HG02610 (cell line): Measurements from ENCODE around the gene ORAI1.
"Not testable (repeated sequence)": the region's sequence is repeated elsewhere in the genome, so short reads cannot be mapped to it uniquely, and the experiment has no call there.

Experiments
- ATAC-seq: cut with Tn5 transposase; IDR thresholded peaks from one replicate; pipeline ENCODE4 v1.9.1; 2021; ENCODE audit warnings: mild to moderate bottlenecking, moderate library complexity; ENCODE audit not compliant: unreplicated experiment

Gene ORAI1

DNA sequence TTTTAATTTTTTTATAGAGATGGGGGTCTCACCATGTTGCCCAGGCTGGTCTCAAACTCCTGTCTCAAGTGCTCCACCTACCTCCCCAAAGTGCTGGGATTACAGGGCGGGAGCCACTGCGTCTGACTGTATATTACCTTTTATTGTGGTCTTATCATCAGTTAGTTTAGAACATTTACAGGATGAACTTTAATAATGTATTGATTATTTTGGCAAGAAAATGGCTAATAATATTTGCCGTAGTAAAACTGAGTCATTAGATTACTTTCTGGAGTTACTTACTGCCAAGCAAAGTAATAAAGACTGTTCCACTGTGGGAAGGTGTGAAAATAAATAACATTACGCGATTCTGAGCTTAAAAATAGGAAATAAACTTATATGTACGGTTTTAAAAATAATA lies 23.6 kb upstream of the ORAI1 start:
- no peak for ATAC-seq

DNA sequence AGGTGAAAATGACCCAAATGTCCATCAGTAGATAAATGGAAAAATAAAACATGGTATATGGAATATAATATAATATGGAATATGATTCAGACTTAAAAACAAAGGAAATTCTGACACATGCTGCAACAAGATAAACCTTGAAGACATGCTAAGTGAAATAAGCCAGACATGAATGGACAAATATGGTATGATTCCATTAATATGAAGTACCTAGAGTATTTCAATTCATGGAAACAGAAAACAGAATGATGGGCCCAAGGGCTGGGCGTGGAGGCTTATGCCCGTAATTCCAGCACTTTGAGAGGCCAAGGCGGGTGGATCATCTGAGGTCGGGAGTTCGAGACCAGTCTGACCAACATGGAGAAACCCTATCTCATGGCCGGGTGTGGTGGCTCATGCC lies 22.7 kb upstream of the ORAI1 start:
- ATAC-seq, result no peak

GRCh38 chr12:121608301-121608700 lies 18.0 kb upstream of the ORAI1 start:
- ATAC-seq, result no peak

DNA sequence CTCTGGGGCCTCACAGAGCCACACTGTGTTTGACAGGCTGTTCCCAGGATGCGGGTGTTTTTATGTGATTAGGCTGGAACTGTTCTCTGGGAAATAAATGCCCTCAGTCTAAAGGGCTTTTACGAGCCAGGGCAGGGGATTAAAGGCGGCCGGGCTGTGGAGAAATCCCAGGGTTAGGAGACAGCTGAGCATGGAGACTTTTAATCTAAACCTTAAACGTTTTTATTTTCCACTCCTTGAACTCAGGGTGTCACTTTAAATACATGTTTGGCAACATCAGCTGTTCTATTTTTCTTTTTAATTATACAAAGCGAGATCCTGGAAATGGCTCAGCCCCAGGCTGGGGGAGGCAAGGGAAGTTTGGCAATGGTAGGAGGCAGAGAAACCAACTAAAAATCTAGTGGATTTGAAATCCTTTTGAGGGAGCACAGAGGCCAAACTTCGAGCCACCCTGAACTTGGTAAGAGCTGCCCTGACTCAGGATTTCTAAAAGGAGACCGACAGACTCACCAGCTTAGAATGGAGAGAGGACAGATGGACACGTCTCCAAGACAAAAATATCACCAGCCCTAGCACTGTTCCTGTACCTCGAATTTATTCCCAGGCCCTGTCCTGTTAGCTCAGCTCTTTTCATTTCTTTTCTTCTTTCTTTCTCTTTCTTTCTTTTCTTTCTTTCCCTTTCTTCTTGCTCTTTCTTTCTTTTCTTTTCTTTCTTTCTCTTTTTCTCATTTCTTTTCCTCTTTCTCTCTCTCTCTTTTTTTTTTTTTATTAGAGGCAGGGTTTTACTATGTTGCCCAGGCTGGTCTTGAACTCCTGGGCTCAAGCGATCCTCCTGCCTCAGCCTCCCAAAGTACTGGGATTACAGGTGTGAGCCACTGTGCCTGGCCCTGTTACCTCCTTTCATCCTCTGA lies 15.8 kb upstream of the ORAI1 start:
- no peak for ATAC-seq

DNA sequence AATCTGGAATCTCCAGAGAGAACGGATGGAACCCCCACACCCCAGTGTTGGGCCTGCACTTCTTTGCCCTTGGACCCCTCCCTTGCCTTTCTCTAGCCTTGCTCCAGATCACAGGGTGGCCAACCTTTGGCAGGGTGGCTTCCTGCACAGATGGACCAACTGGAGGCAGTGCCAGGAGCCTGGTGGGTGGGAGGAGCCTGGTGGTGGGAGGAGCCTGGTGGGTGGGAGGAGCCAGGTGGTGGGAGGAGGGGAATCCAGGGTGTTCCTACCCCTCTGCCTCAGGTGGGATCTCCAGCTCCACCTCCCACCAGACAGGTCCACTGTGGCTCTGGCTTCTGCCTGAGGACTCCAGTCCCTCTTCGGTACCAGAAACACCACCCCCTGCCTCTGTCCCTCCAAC lies 15.0 kb upstream of the ORAI1 start:
- no peak for ATAC-seq

- no peak for ATAC-seq
Measured at GRCh38 chr12:121613462-121613861, 12.9 kb upstream of the ORAI1 start.

DNA sequence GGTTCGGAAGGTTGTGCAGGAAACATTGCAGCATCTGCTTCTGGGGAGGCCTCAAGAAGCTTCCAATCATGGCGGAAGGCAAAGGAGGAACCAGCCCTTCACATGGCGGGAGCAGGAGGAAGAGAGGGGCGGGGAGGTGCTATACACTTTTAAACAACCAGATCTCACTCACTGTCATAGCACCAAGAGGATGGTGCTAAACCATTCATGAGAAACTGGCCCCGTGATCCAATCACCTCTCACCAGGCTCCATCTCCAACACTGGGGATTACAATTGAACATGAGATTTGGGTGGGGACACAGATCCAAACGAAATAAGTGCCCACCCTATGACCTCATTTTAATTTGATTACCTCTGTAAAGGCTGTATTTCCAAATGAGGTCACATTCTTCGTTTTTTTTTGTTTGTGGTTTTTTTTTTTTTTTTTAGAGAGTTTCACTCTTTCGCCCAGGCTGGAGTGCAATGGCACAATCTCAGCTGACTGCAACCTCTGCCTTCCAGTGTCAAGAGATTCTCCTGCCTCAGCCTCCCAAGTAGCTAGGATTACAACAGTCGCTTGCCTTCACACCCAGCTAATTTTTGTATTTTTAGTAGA lies 11.4 kb upstream of the ORAI1 start:
- no peak for ATAC-seq

DNA sequence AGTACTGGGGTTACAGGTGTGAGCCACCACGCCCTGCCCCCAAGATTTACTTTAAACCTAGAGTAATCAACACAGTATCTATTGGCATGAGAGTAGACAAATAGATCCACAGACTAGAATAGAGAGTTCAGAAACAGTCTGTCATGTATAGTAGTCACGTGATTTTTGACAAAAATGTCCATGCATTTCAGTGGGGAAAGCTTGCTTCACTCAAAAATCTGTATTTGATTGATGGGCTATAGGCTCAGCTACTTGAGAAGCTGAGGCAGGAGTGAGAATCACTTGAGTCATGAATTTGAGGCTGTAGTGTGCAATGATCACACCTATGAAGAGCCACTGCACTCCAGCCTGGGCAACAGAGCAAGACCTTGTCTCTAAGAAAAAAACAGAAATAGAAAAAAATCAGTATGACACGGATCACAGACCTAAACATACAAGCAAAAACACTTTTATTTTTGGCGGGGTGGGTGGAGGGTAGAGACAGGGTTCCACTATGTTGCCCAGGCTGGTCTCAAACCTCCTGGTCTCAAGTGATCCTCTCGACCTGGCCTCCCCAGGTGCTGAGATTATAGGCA lies 7.6 kb upstream of the ORAI1 start:
- ATAC-seq, result no peak

GRCh38 chr12:121620333-121620891 lies 5.9 kb upstream of the ORAI1 start:
- ATAC-seq, result no peak

GRCh38 chr12:121626853-121627640 lies 717 bp downstream of the ORAI1 start:
- peak; percentile 28 for ATAC-seq

- ATAC-seq, result no peak
Measured at GRCh38 chr12:121628037-121628436, 1.7 kb downstream of the ORAI1 start.

DNA sequence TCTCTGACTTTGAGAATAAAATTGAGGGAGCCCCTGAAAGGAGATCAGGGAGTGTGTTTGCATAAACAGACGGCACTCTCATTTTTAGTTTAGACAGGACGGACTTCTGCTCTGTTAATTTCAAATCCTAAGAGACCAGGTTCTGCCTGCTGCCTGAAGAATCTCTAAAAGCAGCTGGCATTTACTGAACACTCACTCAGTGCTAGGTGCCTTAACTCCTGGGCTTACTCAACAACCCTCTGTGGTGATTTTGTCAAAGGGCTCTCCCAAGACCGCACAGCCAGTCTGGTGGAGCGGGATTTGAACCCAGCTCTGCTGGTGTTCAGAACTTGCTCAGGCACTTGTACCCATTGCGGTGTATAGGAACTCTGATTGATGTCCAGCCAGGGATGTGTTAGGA lies 2.2 kb downstream of the ORAI1 start:
- ATAC-seq, result no peak

- ATAC-seq, result no peak
Measured at GRCh38 chr12:121630791-121631355, 4.5 kb downstream of the ORAI1 start.

DNA sequence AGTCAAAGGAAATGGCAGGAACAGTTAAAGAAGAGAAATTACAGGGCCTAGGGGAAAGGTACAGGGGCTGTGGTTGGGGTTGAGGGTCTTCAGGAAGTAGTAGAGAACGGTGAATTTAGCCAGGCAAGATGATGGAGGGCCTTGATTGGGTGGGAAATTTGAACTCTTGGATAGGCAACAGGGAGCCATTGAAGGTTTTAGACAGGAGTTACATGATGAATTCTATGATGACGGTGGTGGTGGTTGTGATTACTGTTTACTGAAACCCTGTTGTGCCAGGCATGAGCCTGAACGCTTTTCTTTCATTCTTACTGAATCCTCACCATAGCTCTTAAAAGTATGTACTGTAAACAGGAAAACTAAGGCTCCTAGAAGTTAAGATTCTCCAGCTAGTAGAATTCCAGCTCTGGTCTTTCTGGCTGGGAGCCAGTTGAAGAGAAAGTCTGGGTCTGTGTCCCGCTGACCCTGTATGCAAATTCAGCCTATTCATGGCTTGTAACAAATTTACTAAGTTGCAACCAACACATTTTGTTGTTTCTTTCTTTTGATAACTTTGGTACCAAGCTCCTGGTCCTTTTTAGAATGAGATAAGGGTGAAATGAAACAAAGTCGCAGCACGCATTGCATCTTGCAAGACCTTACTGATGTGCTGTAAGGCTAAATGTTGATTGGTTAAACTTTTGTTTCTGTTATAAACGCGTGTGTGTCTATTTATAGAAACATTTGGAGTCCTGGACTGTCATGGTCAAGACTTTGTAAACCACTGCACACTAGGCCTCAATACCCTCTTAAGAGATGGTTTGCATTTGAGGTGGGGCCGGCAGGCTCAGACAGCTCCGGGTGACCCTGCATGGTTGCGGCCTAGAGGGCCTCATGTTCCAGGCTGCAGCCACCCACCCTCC lies 6.0 kb downstream of the ORAI1 start:
- no peak for ATAC-seq

- ATAC-seq, result not testable (repeated sequence)
Measured at GRCh38 chr12:121633833-121634196, 7.5 kb downstream of the ORAI1 start.

- no peak for ATAC-seq
Measured at GRCh38 chr12:121634836-121635235, 8.5 kb downstream of the ORAI1 start.

DNA sequence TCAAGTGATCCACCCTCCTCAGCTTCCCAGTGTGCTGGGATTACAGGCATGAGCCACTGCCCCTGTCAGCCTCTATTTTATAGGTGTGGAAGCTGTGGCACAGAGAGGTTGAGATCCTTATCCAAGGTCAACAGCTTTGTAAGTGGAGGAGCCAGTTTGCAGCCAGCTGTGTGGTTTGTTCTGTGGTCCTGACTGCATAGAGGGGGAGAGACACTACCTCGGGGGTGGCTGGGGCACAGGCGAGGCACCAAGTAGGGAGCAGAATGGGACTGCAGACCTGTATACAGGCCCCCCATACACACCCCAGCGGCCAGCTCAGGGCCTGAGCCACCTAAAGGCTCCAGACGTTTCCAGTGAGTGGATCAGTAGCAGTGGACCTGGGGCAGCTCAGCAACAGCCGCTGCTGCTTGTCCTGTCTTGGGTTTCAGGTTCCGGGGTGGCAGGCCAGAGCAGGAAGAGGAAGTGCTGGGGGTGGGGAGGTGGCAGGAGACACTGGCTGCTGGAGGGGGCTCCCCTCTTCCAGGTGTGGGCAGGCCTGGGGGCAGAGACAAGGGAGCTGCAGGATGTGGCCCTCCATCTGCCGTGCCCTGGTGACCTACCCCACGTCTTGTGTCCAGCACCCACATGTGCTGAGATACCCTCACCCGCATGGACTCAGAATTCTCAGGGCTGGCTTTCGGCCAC lies 11.0 kb downstream of the ORAI1 start:
- no peak for ATAC-seq

- no peak for ATAC-seq
Measured at GRCh38 chr12:121638298-121639202, 12.2 kb downstream of the ORAI1 start.
